H1 (cell line): ENCODE measurements around the gene AK8. TPM values are rescaled to one million over a fixed set of nuclear protein-coding genes. Genes with fewer than 3 reads are reported as not detected.

Experiments
- CTCF ChIA-PET: fragments of 300-600 bp; sonication (Branson Sonifier 250); formaldehyde crosslinking; loops from one replicate; lab custom pipeline; 2021; ENCODE audit not compliant: partially characterized antibody; lab: Charles Lee
- POLR2A ChIA-PET: fragments of 300-600 bp; sonication (Branson Sonifier 250); formaldehyde crosslinking; loops from one replicate; lab custom pipeline; 2021; ENCODE audit warnings: inconsistent platforms; ENCODE audit not compliant: partially characterized antibody; lab: Charles Lee
- DNase-seq, 2 experiments: peaks; one replicate each; pipeline versions ENCODE4 v3.0.0 to v3.0.0-alpha.2; 2010 to 2022; ENCODE audit warnings: low spot score in 2 of 2, low read depth in 1 of 2, mixed read lengths in 1 of 2
- FAIRE-seq: peaks from 2 replicates; lab custom pipeline; 2011; peaks lifted over from hg19 to GRCh38; lab: Jason Lieb, UNC
- H2AFZ ChIP-seq: 2 replicates; pipeline ENCODE4 v1.8.1; 2012; ENCODE audit warnings: low read length, inconsistent platforms
- H2AK5ac ChIP-seq: 2 replicates; pipeline ENCODE4 v1.6.1; 2013; ENCODE audit warnings: low read depth, low read length
- H2BK120ac ChIP-seq: replicated peaks from 2 replicates; pipeline ENCODE3; 2013; ENCODE audit warnings: low read depth, low read length, inconsistent platforms
- H2BK12ac ChIP-seq: 2 replicates; pipeline ENCODE4 v1.6.1; 2013; ENCODE audit warnings: low read depth, low read length
- H2BK15ac ChIP-seq: 2 replicates; pipeline ENCODE4 v1.6.1; 2013; ENCODE audit warnings: low read length
- H2BK20ac ChIP-seq: 2 replicates; pipeline ENCODE4 v1.6.1; 2013; ENCODE audit warnings: low read length
- H2BK5ac ChIP-seq: 2 replicates; pipeline ENCODE4 v1.6.1; 2013; ENCODE audit warnings: low read depth, low read length
- H3K14ac ChIP-seq: 2 replicates; pipeline ENCODE4 v1.6.1; 2013; ENCODE audit warnings: inconsistent platforms; ENCODE audit not compliant: insufficient read length
- H3K18ac ChIP-seq: 2 replicates; pipeline ENCODE4 v1.6.1; 2013; ENCODE audit warnings: low read length; ENCODE audit errors: extremely low read depth
- H3K23ac ChIP-seq: 2 replicates; pipeline ENCODE4 v1.6.1; 2013; ENCODE audit warnings: inconsistent platforms; ENCODE audit not compliant: insufficient read length
- H3K23me2 ChIP-seq: 2 replicates; pipeline ENCODE4 v1.6.1; 2013; ENCODE audit warnings: low read depth, low read length
- H3K27ac ChIP-seq: 2 replicates; pipeline ENCODE4 v1.6.1; 2011; ENCODE audit warnings: low read depth, low read length, inconsistent platforms
- H3K27me3 ChIP-seq, 4 experiments: replicated peaks in 1 of 4; 1 replicate in 1 of 4; 2 replicates in 3 of 4; pipeline versions ENCODE4 v1.6.1 to v1.8.1; 2011 to 2013; ENCODE audit warnings: low read length in 3 of 4, mild to moderate bottlenecking in 3 of 4, inconsistent platforms in 2 of 4, mixed read lengths in 2 of 4, moderate library complexity in 1 of 4; ENCODE audit not compliant: control insufficient read depth in 3 of 4, insufficient read depth in 3 of 4; ENCODE audit errors: extremely low read depth in 1 of 4
- H3K36me3 ChIP-seq, 4 experiments: 2 replicates each; pipeline versions ENCODE4 v1.6.1 to v1.8.1; 2011 to 2013; ENCODE audit warnings: mild to moderate bottlenecking in 4 of 4, low read length in 3 of 4, moderate library complexity in 2 of 4, control low read depth in 1 of 4, inconsistent platforms in 1 of 4; ENCODE audit not compliant: insufficient read depth in 4 of 4, control insufficient read depth in 2 of 4
- H3K4ac ChIP-seq: replicated peaks from 2 replicates; pipeline ENCODE3; 2013; ENCODE audit warnings: low read length, low read depth, mixed read lengths, inconsistent platforms; ENCODE audit not compliant: insufficient read length
- H3K4me1 ChIP-seq, 4 experiments: replicated peaks in 1 of 4; 1 replicate in 1 of 4; 2 replicates in 3 of 4; pipeline versions ENCODE4 v1.6.1 to v1.8.1; 2011 to 2013; ENCODE audit warnings: low read length in 3 of 4, inconsistent platforms in 2 of 4, mixed read lengths in 1 of 4; ENCODE audit not compliant: insufficient read depth in 4 of 4, control insufficient read depth in 3 of 4
- H3K4me2 ChIP-seq, 2 experiments: 2 replicates each; pipeline versions ENCODE4 v1.6.1 to v1.8.1; 2011 to 2013; ENCODE audit warnings: low read depth in 2 of 2, low read length in 2 of 2, control low read depth in 1 of 2, inconsistent platforms in 1 of 2, mild to moderate bottlenecking in 1 of 2; ENCODE audit not compliant: insufficient read depth in 1 of 2
- H3K4me3 ChIP-seq, 4 experiments: fragments of 200-600, 300-600 bp in 1 of 4; sonication (generic), shearing (Covaris generic), sonication (Bioruptor Twin) in 1 of 4; 2 replicates each; pipeline versions ENCODE4 v1.5.1 to v1.8.1; 2011 to 2016; ENCODE audit warnings: low read length in 4 of 4, low read depth in 3 of 4, control low read depth in 2 of 4, inconsistent platforms in 2 of 4, mild to moderate bottlenecking in 2 of 4, mixed read lengths in 1 of 4, moderate library complexity in 1 of 4; ENCODE audit not compliant: insufficient read depth in 2 of 4; ENCODE audit errors: extremely low read depth in 1 of 4
- H3K56ac ChIP-seq: replicated peaks from 2 replicates; pipeline ENCODE3; 2013; ENCODE audit warnings: low read depth, mild to moderate bottlenecking, mixed read lengths, low read length, inconsistent platforms; ENCODE audit not compliant: insufficient read length
- H3K79me1 ChIP-seq: 2 replicates; pipeline ENCODE4 v1.6.1; 2013; ENCODE audit warnings: low read depth, low read length, control low read depth
- H3K79me2 ChIP-seq, 2 experiments: 2 replicates each; pipeline versions ENCODE4 v1.6.1 to v1.8.1; 2012 to 2013; ENCODE audit warnings: low read length in 2 of 2, mild to moderate bottlenecking in 2 of 2, inconsistent platforms in 1 of 2; ENCODE audit not compliant: insufficient read depth in 2 of 2, control insufficient read depth in 1 of 2
- H3K9ac ChIP-seq, 4 experiments: replicated peaks in 1 of 4; 1 replicate in 1 of 4; 2 replicates in 3 of 4; pipeline versions ENCODE4 v1.6.1 to v1.8.1; 2011 to 2013; ENCODE audit warnings: low read depth in 3 of 4, low read length in 3 of 4, control low read depth in 2 of 4, mild to moderate bottlenecking in 2 of 4, moderate library complexity in 2 of 4, inconsistent platforms in 1 of 4; ENCODE audit errors: extremely low read depth in 1 of 4
- H3K9me3 ChIP-seq, 2 experiments: 2 replicates each; pipeline versions ENCODE4 v1.6.1 to v1.8.1; 2012 to 2013; ENCODE audit warnings: mild to moderate bottlenecking in 2 of 2, moderate library complexity in 2 of 2, control low read depth in 1 of 2, inconsistent platforms in 1 of 2, low read depth in 1 of 2, low read length in 1 of 2, mixed read lengths in 1 of 2; ENCODE audit not compliant: insufficient read depth in 2 of 2
- H4K20me1 ChIP-seq, 2 experiments: replicated peaks in 1 of 2; 2 replicates each; pipeline versions ENCODE3 to v1.8.1; 2011 to 2013; ENCODE audit warnings: inconsistent platforms in 2 of 2, low read length in 2 of 2, mild to moderate bottlenecking in 1 of 2; ENCODE audit not compliant: insufficient read depth in 2 of 2, control insufficient read depth in 1 of 2
- H4K5ac ChIP-seq: 2 replicates; pipeline ENCODE4 v1.6.1; 2013; ENCODE audit warnings: low read length, low read depth, mixed read lengths, inconsistent platforms; ENCODE audit not compliant: insufficient read length
- H4K8ac ChIP-seq: 2 replicates; pipeline ENCODE4 v1.8.0; 2013; ENCODE audit warnings: mild to moderate bottlenecking, moderate library complexity, low read length, inconsistent platforms; ENCODE audit not compliant: insufficient read depth; ENCODE audit errors: extremely low read depth
- H4K91ac ChIP-seq: replicated peaks from 2 replicates; pipeline ENCODE3; 2013; ENCODE audit warnings: low read length, mixed read lengths, inconsistent platforms; ENCODE audit not compliant: insufficient read length
- POLR2AphosphoS5 ChIP-seq: IDR thresholded peaks from 2 replicates; pipeline ENCODE4 v1.6.1; 2011; ENCODE audit warnings: low read depth, low read length
- RAD21 ChIP-seq, 2 experiments: IDR thresholded peaks in 1 of 2; conservative IDR thresholded peaks in 1 of 2; 2 replicates each; pipeline ENCODE4 v1.6.1; 2011; ENCODE audit warnings: low read depth in 2 of 2, low read length in 2 of 2, improper control_type of control experiment in 1 of 2, inconsistent platforms in 1 of 2, mild to moderate bottlenecking in 1 of 2, moderate library complexity in 1 of 2
- RBBP5 ChIP-seq: IDR thresholded peaks from 2 replicates; pipeline ENCODE4 v1.7.1; 2012; ENCODE audit warnings: low read depth, mild to moderate bottlenecking, inconsistent platforms, low read length, moderate library complexity, borderline replicate concordance
- SIN3A ChIP-seq, 2 experiments: IDR thresholded peaks in 1 of 2; conservative IDR thresholded peaks in 1 of 2; 2 replicates each; pipeline ENCODE4 v1.6.1; 2011 to 2012; ENCODE audit warnings: low read length in 2 of 2, improper control_type of control experiment in 1 of 2, low read depth in 1 of 2, mild to moderate bottlenecking in 1 of 2
- SRF ChIP-seq: IDR thresholded peaks from 2 replicates; pipeline ENCODE4 v1.6.1; 2011; ENCODE audit warnings: mild to moderate bottlenecking, low read depth, low read length, moderate library complexity
- TAF1 ChIP-seq: IDR thresholded peaks from 2 replicates; pipeline ENCODE4 v1.6.1; 2011; ENCODE audit warnings: mild to moderate bottlenecking, low read depth, low read length
- WGBS, 2 experiments: shearing (Covaris generic) in 1 of 2; methylation state at CpG; one replicate each; pipeline versions ENCODE4 v1.1.6 to v1.1.7; 2013 to 2015; ENCODE audit warnings: low lambda C conversion rate in 2 of 2, mixed read lengths in 2 of 2, inconsistent platforms in 1 of 2, low coverage in 1 of 2, missing lambda C conversion rate in 1 of 2; ENCODE audit not compliant: insufficient replicate concordance in 2 of 2, insufficient coverage in 1 of 2, insufficient read length in 1 of 2; ENCODE audit errors: extremely low coverage in 1 of 2, missing lambda C conversion rate in 1 of 2; 5-methylcytosine and 5-hydroxymethylcytosine counted together
- polyA plus RNA-seq, 7 experiments: library from polyadenylated mRNA; depleted of rRNA in 3 of 7; stranded (reverse) in 5 of 7; unstranded in 2 of 7; fragments of >200 nt in 5 of 7; fragments of 200-250 nt in 2 of 7; gene quantifications; 1 replicate in 5 of 7; 2 replicates in 1 of 7; 4 replicates in 1 of 7; pipeline versions ENCODE4 v1.2.1 to v1.2.3, GENCODE V29; 2011 to 2013; ENCODE audit warnings: missing spikeins in 2 of 7, mixed read lengths in 2 of 7
- total RNA-seq: library from RNA; stranded (reverse); fragmentation: NEBNext Ultra II Directional; extraction: Animal tissue kit (Norgen Biotek cat#: 25700); gene quantifications from 2 replicates; pipeline ENCODE4 v1.2.1, GENCODE V29; 2021

The AK8 gene
- total and polyA plus RNA-seq, 2 of the 8 experiments (the other 6 are each of a cell fraction or from before 2014, with no cell fraction given) = 0.35 to 0.48 TPM

- no peak for FAIRE-seq
- H3K56ac ChIP-seq = no peak overlapping the region
- H3K27me3 ChIP-seq = no peaks in the 10 kb centered on the region; a peak in 1 of 7 replicates
- H2BK15ac ChIP-seq = no peak overlapping the region
- H4K20me1 ChIP-seq = no peaks in the 10 kb centered on the region
- H2BK120ac ChIP-seq = no peak overlapping the region
- no peak overlapping the region for H3K4ac ChIP-seq
- WGBS, 2 experiments = 92% methylated on average over 9 of the region's 9 CpGs; no CpG with 5 or more reads in 1 of the 2 experiments
- no peak overlapping the region for H4K91ac ChIP-seq
- no peaks in the 10 kb centered on the region for H3K79me1 ChIP-seq
- no peak overlapping the region for H3K9ac ChIP-seq
- no peak overlapping the region for H3K4me3 ChIP-seq
- H3K27ac ChIP-seq = no peak overlapping the region
- no peaks in the 10 kb centered on the region for H3K9me3 ChIP-seq
- no peaks in the 10 kb centered on the region for H3K23me2 ChIP-seq
- no peaks in the 10 kb centered on the region for H3K36me3 ChIP-seq
- no peak overlapping the region for H2BK12ac ChIP-seq
- no peak overlapping the region for H4K8ac ChIP-seq
- H2BK20ac ChIP-seq = no peak overlapping the region
- no peak overlapping the region for H3K4me2 ChIP-seq
- no peak overlapping the region for H3K23ac ChIP-seq
- CTCF ChIA-PET = interaction anchor here (0.6 to 15.0 kb wide), 6 partner anchors 14 to 1833 kb away, joined by 3 to 115 read pairs (median 4); no protein-coding TSS in a partner anchor
- no peaks in the 10 kb centered on the region for H3K79me2 ChIP-seq
- H2AFZ ChIP-seq = no peak overlapping the region
- H3K18ac ChIP-seq = no peak overlapping the region
- H3K14ac ChIP-seq = no peak overlapping the region
- H2AK5ac ChIP-seq = no peak overlapping the region
- H4K5ac ChIP-seq = no peak overlapping the region
- no peaks in the 10 kb centered on the region; a peak in 1 of 7 replicates for H3K4me1 ChIP-seq
- POLR2A ChIA-PET = interaction anchor here (0.9 kb wide), 1 partner anchor 50 kb away, joined by 3 read pairs; no protein-coding TSS in a partner anchor
- TF ChIP-seq SIN3A (conservative IDR thresholded peaks at IDR 0.05 in 1 of 2, IDR thresholded peaks at IDR 0.05 in 1 of 2; ENCODE audit: low read depth in 1 of 2, low read length in 2 of 2) (no peak), RBBP5 (no peak), TAF1 (no peak), SRF (no peak), RAD21 (IDR thresholded peaks at IDR 0.05 in 1 of 2, conservative IDR thresholded peaks at IDR 0.05 in 1 of 2; ENCODE audit: low read depth in 2 of 2, low read length in 2 of 2) (no peak), POLR2AphosphoS5 (no peak)
- no peak for DNase-seq
- H2BK5ac ChIP-seq = no peak overlapping the region
Measured at GRCh38 chr9:132885720-132886333, 7.7 kb upstream of the AK8 start.
